Esophagus muscularis mucosa (tissue), 4 donors: ENCODE data around the gene OPRPN. TPM values are rescaled to one million over a fixed set of nuclear protein-coding genes. Genes with fewer than 3 reads are reported as not detected.

ENCODE experiments used
- DNase-seq: peaks from one replicate; pipeline ENCODE4 v3.0.0-alpha.2; 2017; ENCODE audit errors: extremely low spot score
- H3K27ac ChIP-seq, 4 donors: fragments of 200-600 bp; sonication (generic); replicated peaks in 1 of 4; 1 replicate in 3 of 4; 2 replicates in 1 of 4; pipeline ENCODE4 v1.5.1; 2016 to 2019; ENCODE audit warnings: mild to moderate bottlenecking in 1 of 4
- H3K27me3 ChIP-seq, 4 donors: fragments of 200-600 bp; sonication (generic); one replicate each; pipeline versions ENCODE4 v1.5.1 to v1.6.0; 2016 to 2019
- H3K36me3 ChIP-seq, 4 donors: fragments of 200-600 bp; sonication (generic); one replicate each; pipeline ENCODE4 v1.5.1; 2016 to 2019
- H3K4me1 ChIP-seq, 4 donors: fragments of 200-600 bp; sonication (generic); one replicate each; pipeline ENCODE4 v1.5.1; 2016 to 2019
- H3K4me3 ChIP-seq, 4 donors: fragments of 200-600 bp; sonication (generic); 1 replicate in 2 of 4; 2 replicates in 2 of 4; pipeline ENCODE4 v1.5.1; 2016 to 2019; ENCODE audit warnings: mild to moderate bottlenecking in 4 of 4, moderate library complexity in 1 of 4
- H3K9me3 ChIP-seq, 4 donors: fragments of 200-600 bp; sonication (generic); 1 replicate in 3 of 4; 2 replicates in 1 of 4; pipeline ENCODE4 v1.5.1; 2016 to 2019
- CTCF ChIP-seq, 3 experiments: fragments of 200-600 bp in 2 of 3; fragments of 450-650 bp in 1 of 3; sonication (generic) in 2 of 3; IDR thresholded peaks; one replicate each; pipeline ENCODE4 v1.5.1; 2017 to 2019; ENCODE audit warnings: antibody characterized with exemption in 3 of 3, mild to moderate bottlenecking in 2 of 3, moderate library complexity in 1 of 3
- EP300 ChIP-seq: sonication (generic); formaldehyde crosslinking; IDR thresholded peaks from one replicate; pipeline ENCODE4 v1.6.1; 2017; ENCODE audit warnings: antibody characterized with exemption
- POLR2A ChIP-seq: fragments of 450-650 bp; IDR thresholded peaks from one replicate; pipeline ENCODE4 v1.6.1; 2017; ENCODE audit warnings: antibody characterized with exemption, moderate library complexity, mild to moderate bottlenecking, low read depth
- POLR2AphosphoS5 ChIP-seq, 2 donors: sonication (generic); formaldehyde crosslinking; IDR thresholded peaks; one replicate each; pipeline ENCODE4 v1.6.1; 2017; ENCODE audit warnings: antibody characterized with exemption in 2 of 2
- WGBS: methylation state at CpG from one replicate; pipeline ENCODE4 v1.1.5; 2018; 5-methylcytosine and 5-hydroxymethylcytosine counted together
- intact Hi-C: fragments of 100-400 bp; cut with DNase I; formaldehyde crosslinking; loops from one replicate; pipeline ENCODE4 v1.15.1; 2023
- total RNA-seq, 4 donors: library from RNA; depleted of rRNA; stranded (reverse); fragments of >200 nt; gene quantifications; one replicate each; pipeline versions ENCODE4 v1.1.0 to v1.2.1, GENCODE V29; 2016

OPRPN gene
- total RNA-seq: not detected

GRCh38 chr4:70397580-70397979, at the start of gene OPRPN:
Gene OPRPN (plus strand): TSS chr4:70397940. CDS start chr4:70399286, 1,346 bp downstream.
- intact Hi-C loops: no loop called here
- no peaks in the 10 kb centered on the region for H3K9me3 ChIP-seq
- TF ChIP-seq POLR2A (no peak), CTCF (IDR thresholded peaks at IDR 0.05) (no peak), EP300 (no peak), POLR2AphosphoS5 (IDR thresholded peaks at IDR 0.05) (no peak)
- H3K36me3 ChIP-seq: no peaks in the 10 kb centered on the region
- H3K27ac ChIP-seq: no peak within 1 kb of the TSS
- no peaks in the 10 kb centered on the region for H3K27me3 ChIP-seq
- H3K4me3 ChIP-seq: no peak within 1 kb of the TSS
- DNase-seq: no peak
- no peaks in the 10 kb centered on the region for H3K4me1 ChIP-seq

- WGBS: 14% methylated on average over 1 of the region's 1 CpG
- intact Hi-C loops: no loop called here
- no peak for TF ChIP-seq POLR2A
- TF ChIP-seq EP300: no peak
- TF ChIP-seq POLR2AphosphoS5 (IDR thresholded peaks at IDR 0.05): no peak
- TF ChIP-seq CTCF (IDR thresholded peaks at IDR 0.05): no peak
- H3K27ac ChIP-seq: no peak overlapping the region
- no peaks in the 10 kb centered on the region for H3K9me3 ChIP-seq
- no peaks in the 10 kb centered on the region for H3K4me1 ChIP-seq
- H3K27me3 ChIP-seq: no peaks in the 10 kb centered on the region
- no peak for DNase-seq
- no peaks in the 10 kb centered on the region for H3K36me3 ChIP-seq
- no peak overlapping the region for H3K4me3 ChIP-seq
Observed at GRCh38 chr4:70356185-70356584, 41.6 kb upstream of the OPRPN start.

GRCh38 chr4:70359115-70359661, 38.6 kb upstream of the OPRPN start:
- Histone ChIP-seq H3K4me1 (no peaks in the 10 kb centered on the region), H3K36me3 (no peaks in the 10 kb centered on the region), H3K4me3 (no peak overlapping the region), H3K9me3 (no peaks in the 10 kb centered on the region), H3K27me3 (no peaks in the 10 kb centered on the region), H3K27ac (no peak overlapping the region)
- no peak for TF ChIP-seq POLR2A
- DNase-seq: no peak
- intact Hi-C loops: no loop called here
- 50% methylated on average over 3 of the region's 3 CpGs for WGBS

GRCh38 chr4:70360460-70360859, 37.3 kb upstream of the OPRPN start, which contains the start of gene SMR3A:
Gene SMR3A (plus strand): TSS chr4:70360760. CDS start chr4:70362116, 1,356 bp downstream.
- DNase-seq: no peak
- no peak for TF ChIP-seq POLR2AphosphoS5 (IDR thresholded peaks at IDR 0.05)
- no peak for TF ChIP-seq POLR2A
- no peak for TF ChIP-seq CTCF (IDR thresholded peaks at IDR 0.05)
- TF ChIP-seq EP300: no peak
- no peaks in the 10 kb centered on the region for H3K36me3 ChIP-seq
- WGBS: 77% methylated on average over 3 of the region's 3 CpGs
- intact Hi-C loops: no loop called here
- no peaks in the 10 kb centered on the region for H3K27me3 ChIP-seq
- no peaks in the 10 kb centered on the region for H3K4me1 ChIP-seq
- no peak within 1 kb of the TSS for H3K4me3 ChIP-seq
- H3K27ac ChIP-seq: no peak within 1 kb of the TSS
- H3K9me3 ChIP-seq: no peaks in the 10 kb centered on the region

GRCh38 chr4:70364002-70364401, 33.7 kb upstream of the OPRPN start:
- no peaks in the 10 kb centered on the region for H3K9me3 ChIP-seq
- no peak overlapping the region for H3K27ac ChIP-seq
- no peak for DNase-seq
- no peaks in the 10 kb centered on the region for H3K27me3 ChIP-seq
- intact Hi-C loops: no loop called here
- H3K4me3 ChIP-seq: no peak overlapping the region
- TF ChIP-seq CTCF (IDR thresholded peaks at IDR 0.05) (no peak), POLR2A (no peak)
- WGBS: 86% methylated on average over 5 of the region's 5 CpGs
- no peaks in the 10 kb centered on the region for H3K36me3 ChIP-seq
- no peaks in the 10 kb centered on the region for H3K4me1 ChIP-seq
